ENCODE results near the gene TNNT3.

The TNNT3 gene

DNA sequence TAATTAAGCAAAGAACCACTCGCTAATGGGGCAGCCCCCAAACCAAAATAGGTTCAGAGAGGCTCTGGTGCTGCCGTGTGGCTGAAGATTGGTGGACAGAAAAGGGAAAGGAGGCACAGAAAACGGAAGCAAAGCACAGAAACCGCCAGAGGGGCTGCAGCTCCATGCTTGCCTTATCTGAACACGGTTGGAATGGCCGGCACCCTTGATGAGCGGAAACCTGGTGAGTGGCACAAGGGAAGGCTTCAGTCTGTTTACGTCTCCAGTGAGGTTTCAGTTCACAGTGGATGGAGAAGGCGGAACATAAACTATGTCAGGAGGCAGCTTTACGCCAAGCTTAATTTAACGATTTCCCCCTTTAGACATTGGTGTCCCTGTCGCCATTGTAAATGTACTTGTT lies 22.6 kb upstream of the TNNT3 start:
- no peak for DNase-seq (ENCODE audit: low spot score)

DNA sequence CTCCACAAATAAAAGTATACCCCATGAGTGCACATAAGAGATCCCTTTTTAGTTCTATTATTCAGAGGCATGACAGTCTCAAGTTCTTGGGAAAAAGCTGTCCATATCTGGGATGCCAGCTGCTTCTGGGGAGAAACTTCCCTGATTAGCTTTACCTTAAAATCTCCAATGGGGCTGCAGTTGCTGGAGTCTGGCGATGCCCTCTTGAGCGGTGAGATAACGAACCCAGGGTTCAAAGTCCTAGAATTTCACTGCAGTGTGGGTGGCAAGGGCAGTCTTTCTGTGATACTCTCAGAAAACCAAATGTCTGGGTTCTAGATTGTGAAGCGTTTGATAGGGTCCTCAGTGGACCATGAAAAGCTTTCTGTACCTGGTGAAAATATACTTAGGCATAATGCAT lies 20.4 kb upstream of the TNNT3 start:
- no peak for DNase-seq (ENCODE audit: low spot score)

- DNase-seq (ENCODE audit: low spot score): no peak
These were observed 19.8 kb upstream of the TNNT3 start for GRCh38 chr11:1899686-1900085.

DNA sequence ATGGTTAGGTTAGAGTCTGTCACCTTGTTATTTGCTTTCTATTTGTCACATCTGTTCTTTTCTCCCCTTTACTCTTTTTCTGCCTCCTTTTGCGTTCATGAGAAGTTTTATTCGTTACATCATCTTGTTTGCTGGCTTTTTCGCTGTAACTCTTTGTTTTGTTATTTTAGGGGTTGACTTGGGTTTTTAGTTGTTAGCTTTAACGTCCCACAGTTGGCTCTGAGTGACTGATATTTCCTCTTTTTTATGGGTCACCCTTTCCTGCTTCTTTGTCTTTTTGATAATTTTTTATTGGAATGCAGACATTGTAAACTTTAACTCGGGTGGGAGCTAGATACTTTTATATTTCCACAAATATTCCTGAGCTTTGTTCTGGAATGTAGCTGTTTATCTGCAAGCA lies 13.3 kb upstream of the TNNT3 start:
- DNase-seq (ENCODE audit: low spot score): no peak

DNA sequence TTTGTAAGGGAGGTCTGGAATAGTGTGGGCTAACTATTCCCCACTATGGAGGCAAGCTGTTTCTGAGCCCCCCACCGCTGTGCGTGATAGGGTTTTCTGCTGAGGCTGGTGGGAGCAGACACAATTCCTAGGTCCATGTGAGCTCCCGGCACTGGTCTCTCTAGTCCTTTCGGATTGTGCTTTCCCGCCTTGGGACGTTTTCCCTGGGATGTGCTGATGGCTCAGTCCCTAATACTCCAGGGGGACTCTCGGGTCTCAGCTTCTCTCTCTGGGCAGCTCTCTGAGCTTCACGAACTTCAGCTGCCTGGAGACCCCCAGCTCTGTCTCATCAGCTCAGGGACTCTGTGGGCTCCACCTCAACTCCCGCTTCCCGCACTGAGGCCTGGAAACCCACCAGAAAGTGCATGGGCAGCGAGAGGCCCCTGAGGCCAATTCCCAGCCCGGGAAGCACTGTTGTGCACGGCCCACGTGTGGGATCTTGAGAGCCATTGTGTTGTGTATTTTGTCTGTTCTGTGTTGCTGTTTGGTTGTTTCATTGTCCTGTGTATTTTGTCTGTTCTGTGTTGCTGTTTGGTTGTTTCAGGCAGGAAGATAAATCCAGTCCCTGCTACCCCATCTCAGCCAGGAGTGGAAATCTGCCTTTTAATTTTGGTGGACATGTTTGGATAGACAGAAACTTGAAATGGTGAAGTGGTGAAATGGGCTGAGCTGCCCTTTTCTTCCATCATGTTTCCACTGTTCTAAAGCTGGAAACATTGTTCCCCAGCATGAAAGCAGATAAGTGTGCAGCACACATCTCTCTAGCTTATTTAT lies 12.7 kb upstream of the TNNT3 start:
- DNase-seq (ENCODE audit: low spot score): peak; percentile 48

DNA sequence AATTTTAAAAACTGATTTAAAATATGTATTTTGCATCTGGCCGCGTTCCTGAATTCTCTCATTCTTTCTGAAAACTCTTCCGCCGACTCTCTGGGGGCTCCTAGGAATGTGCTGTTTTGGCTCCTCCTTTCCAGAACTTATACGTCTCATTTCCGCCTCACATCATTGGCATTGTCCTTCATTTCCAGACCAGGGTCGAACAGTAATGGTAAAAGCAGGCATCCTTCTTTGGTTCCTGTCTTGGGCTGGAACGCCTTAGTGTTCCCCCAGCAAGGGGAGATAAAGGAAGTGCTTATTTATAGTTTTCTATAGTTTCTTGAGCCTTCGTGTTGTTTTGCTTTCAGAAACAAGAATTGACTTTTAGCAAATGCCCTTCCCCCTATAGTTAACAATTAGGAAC lies 10.9 kb upstream of the TNNT3 start:
- DNase-seq (ENCODE audit: low spot score): no peak

DNA sequence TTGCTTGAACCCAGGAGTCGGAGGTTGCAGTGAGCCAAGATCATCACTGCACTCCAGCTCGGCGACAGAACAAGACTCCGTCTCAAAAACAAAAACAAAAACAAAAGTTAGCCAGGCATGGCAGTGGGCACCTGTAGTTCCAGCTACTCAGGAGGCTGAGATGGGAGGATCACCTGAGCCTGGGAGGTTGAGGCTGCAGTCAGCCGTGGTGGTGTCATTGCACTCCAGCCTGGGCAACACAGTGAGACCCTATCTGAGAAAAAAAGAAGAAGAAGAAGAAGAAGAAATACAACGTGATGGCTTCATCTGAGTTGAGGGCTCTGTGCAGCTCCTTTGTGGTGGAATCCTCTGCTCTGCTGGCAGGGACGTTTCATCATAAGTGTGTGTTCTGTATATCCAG lies 10.0 kb upstream of the TNNT3 start:
- no peak for DNase-seq (ENCODE audit: low spot score)

- DNase-seq (ENCODE audit: low spot score): no peak
These were observed 7.1 kb upstream of the TNNT3 start for GRCh38 chr11:1912289-1912878.

GRCh38 chr11:1913271-1914060 lies 6.0 kb upstream of the TNNT3 start:
- no peak for DNase-seq (ENCODE audit: low spot score)

DNA sequence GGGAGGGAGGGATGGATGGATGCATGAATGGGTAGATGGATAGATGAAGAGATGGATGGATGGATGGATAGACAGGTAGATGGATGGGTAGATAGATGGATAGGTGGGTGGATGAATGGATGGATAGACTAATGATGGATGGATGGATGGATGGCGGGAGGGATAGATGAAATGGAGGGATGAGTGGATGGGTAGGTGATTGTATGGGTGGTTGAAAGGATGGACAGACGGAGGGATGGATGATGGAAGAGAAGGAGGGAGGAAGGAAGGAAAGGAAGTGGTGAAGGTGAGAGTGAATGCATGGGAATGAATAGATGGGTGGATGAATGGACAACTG lies 3.7 kb upstream of the TNNT3 start:
- no peak for DNase-seq (ENCODE audit: low spot score)

GRCh38 chr11:1916132-1916985 lies 3.1 kb upstream of the TNNT3 start:
- DNase-seq (ENCODE audit: low spot score): no peak

DNA sequence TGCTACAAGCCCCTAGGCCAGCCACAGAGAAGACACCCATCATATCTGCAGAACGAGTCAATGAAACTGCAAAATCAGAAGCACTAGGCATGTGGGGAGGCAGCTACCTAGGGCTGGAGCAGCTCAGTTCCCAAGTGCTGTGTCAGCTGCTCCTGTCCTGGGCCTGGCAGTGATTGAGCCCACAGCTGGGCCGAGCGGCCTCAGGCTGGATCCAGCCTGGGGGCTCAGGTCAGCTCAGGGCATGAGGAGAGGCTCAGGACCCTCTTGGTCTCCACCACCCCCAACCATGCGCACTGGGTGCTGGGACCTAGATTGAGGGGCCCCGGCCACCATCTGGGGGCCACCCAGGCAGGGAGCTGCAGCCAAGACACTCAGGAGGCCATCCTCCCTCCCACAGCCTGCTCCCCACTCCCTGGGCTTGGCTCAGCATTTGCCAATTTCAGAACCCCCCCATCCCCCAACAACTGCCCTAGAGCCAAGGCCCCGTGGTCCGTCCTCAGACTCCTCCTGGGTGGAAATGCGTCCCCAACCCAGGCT lies 2.4 kb upstream of the TNNT3 start:
- DNase-seq (ENCODE audit: low spot score): no peak

DNA sequence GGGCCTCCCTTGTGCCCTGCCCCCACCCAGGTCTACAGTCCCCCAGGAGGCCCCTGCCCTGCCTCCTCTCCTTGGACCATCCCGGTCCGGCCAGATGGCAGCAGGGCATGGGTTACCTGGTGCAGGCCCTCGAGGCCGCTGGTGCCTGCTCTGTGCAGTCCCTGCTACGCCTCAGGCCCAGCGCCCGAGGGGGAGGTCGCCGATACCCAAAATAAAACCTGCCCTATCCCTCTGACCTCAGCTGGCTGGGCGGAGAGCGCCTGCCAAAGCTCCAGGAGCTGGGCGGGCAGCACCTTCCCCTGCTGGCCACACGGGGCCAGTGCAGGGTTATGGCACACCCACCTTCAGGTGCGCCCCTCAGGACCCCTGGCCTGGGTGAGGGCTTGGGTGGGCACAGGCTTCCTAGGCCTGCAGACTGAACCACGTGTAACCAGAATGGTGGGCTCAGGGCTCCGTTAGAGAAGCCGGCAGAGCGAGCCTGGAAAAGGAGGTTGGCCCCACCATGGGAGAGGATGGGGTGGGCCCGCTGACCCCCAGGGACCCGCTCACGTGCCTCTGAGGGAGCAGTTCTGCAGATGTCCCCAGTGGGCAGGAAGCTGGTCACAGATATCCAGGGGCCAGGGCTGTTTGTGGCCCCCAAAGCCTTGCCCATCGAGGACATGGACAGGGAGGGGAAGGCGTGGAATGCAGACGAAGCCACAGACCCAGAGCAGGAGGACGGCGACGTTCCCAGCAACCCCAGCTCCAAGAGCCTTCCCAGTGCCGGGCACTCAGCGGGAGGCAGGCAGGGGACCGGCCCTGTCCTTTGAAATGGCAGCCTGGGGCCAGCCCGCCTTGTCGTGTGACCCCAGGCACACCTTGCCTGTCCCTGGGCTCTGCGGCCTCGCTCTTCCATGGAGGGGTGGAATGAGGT lies 1.7 kb upstream of the TNNT3 start:
- DNase-seq (ENCODE audit: low spot score): peak; percentile 58

- DNase-seq (ENCODE audit: low spot score): no peak
These were observed 827 bp upstream of the TNNT3 start for GRCh38 chr11:1918436-1919315.

GRCh38 chr11:1920128-1920908 lies 815 bp downstream of the TNNT3 start:
- no peak for DNase-seq (ENCODE audit: low spot score)

DNA sequence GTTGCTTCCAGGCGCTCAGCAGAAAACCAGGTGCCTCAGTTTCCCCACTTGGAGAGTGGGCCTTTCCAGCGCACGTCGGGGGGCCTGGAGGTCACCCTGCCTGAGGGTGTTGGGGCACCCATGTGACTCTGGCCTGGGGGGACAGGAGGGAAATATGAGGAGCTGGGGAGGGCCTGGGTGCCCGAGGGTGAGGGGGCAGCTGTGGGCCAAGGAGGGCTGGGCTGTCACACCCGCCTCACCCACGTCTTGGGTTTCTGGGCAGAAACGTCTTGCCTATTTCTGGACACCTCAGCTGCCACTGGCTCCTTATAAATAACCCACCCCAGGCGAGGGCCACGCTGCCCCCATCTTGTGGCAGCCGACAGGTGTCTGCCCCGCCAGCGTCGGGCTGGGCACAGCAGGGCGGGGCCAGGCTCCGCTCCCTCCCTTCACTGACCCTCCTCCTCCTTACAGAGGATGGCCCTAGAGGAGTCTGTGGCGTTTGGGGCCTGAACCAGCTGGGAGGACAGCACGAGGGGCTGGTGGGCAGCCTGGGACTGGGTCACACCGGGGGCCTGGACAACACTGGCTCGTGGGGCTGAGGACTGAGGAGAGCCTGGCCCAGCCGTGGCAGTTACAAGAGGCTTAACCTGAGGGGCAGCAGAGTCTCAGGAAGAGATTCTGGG lies 1.5 kb downstream of the TNNT3 start:
- peak; percentile 46 for DNase-seq (ENCODE audit: low spot score)

DNA sequence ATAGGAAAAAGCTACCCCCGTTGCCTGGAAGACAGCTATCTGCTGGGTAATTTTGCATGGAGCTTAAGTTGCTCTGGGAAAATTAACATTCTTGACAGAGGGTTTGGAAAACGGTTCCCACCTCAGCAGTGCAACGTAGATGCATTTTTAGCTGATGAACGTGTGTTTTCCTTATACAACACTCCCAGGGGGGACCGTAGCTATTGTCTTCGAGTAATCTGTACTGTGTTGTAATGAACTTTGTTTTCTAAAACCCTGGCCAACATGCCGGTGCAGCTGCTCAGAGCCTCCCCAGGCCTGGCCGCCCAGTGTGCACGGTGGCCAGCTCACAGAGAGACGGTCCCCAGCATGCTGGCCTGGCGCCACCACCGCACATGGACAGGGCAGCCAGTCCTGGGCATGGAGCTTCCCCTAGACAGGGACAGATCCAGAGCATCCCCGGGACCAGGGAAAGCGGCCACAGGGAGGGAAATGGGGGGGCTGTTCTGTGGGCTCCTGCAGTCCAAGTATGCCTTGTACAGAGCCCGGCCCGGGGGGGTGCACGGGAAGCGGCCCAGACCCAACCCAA lies 2.2 kb downstream of the TNNT3 start:
- no peak for DNase-seq (ENCODE audit: low spot score)

DNA sequence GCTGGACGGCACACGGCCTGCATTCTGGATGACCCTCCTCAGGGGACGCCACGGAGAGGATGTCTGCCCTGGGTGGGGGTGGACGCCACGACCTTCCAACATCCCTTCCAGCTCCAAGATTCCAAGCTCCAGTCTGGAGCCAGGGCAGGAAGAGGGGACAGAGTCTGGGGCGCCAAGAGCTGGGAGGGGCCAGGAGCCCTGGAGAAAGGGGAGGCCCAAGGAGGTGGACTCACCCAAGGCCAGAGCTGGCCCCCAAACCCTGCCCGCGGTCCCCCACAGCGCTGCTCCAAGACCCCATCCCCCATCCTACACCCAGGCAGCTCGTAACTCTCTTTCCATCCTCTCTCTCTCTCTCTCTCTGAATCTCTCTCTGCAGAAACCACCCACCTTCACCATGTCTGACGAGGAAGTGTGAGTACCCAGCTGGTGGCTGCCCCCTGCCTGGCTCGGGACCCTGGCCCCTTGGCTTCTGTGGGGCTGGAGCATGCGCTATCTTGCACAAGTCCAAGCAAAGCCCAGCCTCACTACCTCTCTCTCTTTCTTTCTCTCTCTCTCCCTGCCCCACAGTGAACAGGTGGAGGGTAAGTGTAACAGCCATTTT lies 3.1 kb downstream of the TNNT3 start:
- DNase-seq (ENCODE audit: low spot score): no peak

Data from ecto neural progenitor cell (in vitro differentiated cells).